Raji (cell line): ENCODE results near the gene TENT4B.
A peak's percentile ranks its signal among the peaks of the same experiment; 100 is the strongest.

Experiments
- POLR2A ChIP-seq: IDR thresholded peaks from 2 replicates; pipeline ENCODE4 v1.6.1; 2011; ENCODE audit warnings: low read depth, low read length, control low read depth; ENCODE audit not compliant: insufficient read depth

TENT4B gene

DNA sequence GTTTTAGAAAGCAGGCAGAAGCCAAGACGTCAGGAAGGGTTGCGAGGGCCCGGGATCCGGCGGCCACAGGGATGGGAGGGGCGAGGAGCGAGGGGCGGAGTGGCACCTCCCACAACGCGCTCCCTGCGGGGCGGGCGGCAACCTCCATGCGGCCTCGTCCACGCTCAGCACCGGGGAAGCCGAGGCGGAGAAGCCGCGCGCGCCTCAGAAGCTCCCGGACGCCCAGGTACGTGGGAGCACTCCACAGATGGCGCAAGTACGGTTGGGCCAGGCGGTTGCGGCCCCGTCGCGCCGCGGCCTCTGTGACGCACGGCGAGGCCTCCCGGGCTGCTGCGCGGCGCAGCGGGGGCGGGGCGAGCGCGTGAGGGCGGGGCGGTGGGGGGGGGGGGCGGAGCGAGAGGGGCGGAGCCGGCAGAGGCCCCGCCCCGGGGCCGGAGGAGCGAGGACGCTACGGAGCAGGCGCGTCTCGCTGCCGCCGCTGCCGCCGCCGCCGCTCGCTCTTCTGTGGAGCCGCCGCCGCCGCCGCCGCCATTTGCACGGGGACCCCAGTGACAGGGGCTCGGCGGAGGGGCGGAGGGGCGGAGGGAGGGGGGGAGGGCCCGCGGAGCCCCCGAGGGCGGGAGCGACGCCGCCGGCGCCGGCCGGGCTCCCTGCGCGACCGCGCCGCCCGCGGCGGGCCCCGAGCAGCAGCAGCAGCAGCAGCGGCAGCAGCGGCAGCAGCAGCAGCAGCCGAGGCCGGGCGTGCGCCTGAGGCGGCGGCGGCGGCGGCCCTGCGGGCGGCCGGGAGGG is at the start of gene TENT4B:
TENT4B (plus strand) TSS at position 500 of the 789 bp plus-strand sequence. CDS start 316 bp downstream, outside the sequence.
- peak; percentile 93 for TF ChIP-seq POLR2A

DNA sequence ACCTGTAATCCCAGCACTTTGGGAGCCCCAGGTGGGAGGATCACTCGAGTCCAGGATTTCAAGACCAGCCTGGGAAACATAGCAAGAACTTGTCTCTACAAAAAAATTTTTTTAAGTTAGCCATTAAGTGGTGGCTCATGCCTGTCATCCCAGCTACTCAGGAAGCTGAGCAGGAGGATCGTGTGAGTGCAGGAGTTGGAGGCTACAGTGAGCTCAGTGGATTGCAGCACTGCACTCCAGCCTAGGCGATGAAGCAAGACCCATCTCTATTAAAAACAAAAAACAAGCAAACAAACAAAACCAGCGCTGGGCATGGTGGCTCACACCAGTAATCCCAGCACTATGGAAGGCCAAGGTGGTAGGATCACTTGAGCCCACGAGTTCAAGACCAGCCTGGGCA is 49.3 kb upstream of the TENT4B start:
- no peak for TF ChIP-seq POLR2A

DNA sequence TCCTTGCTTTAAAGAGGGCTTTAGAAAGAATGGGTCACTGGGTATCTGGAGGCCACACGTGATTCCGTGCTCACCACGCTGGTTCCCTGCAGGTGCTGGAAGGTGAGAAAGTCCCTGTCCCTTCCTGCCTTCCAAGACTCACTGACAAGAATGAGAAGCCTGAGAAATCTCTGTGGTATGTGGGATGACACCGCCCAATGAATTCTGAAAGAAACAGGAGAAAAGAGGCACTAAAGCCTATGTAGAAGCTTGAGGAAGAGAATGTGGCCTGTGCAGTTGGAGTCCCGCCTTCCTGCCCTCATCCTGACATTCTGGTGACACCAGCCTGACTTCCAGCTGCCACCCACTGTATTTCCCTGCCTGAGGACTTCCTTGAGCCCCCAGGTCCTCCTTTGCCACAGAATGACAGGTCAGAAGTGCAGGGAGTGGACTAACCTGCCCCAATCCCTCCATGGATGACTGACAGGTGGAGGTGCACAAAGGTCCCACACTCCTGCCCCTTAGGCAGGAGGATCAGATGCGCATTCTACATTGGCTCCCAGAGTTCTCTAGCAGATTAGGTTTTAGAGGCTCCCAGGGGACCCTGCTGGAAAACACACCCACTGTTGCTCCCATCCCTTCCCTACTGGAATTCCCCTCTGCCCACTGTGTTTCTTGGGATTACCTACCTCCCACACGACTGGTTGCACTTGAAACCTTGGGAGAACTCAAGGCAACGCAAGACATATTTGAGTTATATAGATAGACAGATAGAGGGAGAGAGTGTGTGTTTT is 38.6 kb upstream of the TENT4B start:
- no peak for TF ChIP-seq POLR2A

DNA sequence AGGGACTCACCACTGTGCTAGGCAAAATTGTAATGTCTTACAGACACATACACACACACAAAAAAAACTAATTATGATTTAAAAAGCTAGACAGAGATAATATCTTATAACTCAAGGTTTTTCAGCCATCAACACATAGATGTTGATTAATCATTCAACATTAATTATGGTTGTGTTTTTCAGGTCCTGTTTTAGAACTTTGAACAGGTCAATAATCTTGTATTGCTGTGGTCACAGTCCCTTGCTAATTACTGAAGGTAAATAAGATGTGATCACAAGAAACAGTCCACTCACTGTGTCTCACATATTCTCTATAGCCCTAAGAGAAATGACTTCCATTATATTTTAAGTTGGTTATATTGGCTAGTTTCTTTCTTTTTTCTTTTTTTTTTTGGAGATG is 32.4 kb upstream of the TENT4B start:
- no peak for TF ChIP-seq POLR2A

DNA sequence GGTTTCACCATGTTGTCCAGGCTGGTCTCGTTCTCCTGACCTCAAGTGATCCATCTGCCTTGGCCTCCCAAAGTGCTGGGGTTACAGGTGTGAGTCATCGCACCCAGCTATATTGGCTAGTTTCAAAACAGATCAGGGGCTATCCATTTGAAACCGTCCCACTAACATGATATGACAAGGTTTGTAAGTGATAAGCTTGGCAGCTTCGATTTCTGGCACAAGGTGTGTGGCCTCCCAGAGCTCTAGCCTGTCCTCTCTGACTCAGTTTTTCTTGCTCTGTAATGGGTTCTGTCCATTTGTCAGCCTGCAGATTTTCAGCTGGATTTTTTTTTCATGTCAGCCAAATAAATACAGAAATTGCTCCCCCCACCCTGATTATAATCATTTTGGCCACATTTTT is 31.8 kb upstream of the TENT4B start:
- no peak for TF ChIP-seq POLR2A

DNA sequence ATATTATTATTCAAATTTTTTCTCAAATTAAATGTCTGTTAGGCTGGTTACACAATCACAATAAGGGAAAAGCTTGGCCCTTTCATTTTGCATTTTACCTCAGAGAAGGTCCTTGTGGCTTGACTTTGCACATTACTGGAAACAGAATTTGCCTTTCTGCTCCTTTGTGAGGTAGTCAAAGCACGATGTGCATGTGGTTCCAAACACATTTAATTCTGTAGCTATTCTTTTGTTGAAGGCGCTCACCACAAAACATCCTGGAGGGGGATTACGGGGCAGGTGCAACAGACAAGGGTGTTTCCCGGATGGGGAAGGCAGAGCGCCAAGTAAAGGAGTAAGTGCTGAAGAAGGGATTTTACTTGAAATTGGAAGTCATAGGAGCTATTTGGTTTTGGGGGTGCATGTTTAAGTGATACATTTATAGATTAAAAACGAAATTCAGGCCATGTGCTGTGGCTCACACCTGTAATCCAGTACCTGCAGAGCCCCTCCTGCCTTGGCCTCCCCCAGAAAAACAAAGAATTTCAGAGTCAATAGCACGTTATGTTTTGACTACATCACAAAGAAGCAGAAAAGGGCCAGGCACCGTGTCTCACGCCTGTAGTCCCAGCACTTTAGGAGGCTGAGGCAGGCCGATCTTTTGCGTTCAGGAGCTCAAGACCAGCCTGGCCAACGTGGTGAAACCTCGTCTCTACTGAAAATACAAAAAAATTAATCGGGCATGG is 31.2 kb upstream of the TENT4B start:
- TF ChIP-seq POLR2A: no peak

DNA sequence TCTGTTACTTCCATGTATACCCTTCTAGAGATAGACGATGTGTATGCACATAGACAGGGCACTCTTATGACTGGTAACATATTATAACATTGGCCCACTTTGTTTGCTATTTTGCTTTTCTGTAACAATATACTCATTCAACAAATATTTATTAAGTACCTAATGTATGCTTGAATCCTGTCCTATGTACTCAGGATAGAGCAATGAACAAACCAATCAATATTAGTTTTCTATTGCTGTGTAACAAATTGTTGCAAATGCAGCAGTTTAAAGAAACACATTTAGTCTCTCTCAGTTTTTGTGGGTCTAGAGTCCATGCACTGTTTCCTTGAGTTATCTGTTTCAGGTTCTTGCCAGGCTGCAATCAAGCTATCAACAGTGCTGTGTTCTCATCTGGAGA is 29.7 kb upstream of the TENT4B start:
- TF ChIP-seq POLR2A: no peak

DNA sequence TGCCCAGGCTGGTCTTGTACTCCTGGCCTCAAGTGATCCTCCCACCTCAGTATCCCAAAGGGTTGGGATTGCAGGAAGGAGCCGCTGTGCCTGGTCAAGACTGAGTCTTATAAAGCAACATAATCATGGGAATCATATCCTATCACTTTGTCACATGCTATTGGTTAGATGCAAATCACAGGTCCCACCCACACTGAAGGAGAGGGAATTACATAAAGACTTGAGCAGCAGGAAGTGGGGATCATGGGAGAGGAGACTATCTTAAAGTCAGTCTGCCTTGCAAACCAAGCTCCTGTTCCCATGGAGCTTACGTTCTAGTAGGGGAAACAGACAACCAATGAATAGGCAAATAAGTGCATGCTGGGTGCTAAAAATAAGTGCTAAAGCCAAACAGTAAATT is 28.3 kb upstream of the TENT4B start:
- no peak for TF ChIP-seq POLR2A

DNA sequence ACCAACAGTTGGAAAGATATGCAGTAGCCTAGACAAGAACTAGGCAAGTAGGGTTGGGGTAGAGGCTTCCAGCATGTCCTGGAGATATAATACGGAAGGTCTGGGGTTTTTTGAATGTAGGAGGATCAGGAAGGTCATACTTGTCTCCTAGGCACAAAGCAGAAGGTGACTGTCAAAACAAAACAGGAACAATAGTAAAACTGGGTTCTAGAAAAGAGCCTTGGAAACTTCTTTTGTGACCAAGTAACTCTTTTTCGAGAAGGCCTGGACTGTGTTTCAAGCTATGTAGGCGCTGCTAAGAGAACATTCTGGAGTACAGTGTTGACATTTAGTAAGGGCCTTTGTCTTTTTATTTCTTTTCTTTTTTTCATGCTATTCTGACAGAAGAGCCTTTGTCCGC is 26.9 kb upstream of the TENT4B start:
- TF ChIP-seq POLR2A: no peak

DNA sequence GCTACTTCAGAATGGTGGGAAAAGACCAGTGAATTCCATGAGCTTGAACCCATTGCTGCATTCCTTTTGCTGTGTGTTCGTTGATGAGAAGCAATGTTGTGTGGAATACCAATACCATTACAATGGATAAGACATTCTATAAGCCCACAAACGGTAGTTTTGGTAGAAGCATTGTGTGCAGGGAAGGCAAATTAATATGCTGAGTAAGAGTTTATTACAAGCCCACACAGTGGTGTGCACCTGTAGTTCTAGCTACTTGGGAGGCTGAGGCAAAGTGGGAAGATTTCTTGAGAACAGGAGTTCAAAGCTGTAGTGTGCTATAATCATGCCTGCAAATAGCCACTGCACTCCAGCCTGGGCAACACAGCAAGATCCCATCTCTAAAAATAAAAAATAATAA is 19.9 kb upstream of the TENT4B start:
- TF ChIP-seq POLR2A: no peak

DNA sequence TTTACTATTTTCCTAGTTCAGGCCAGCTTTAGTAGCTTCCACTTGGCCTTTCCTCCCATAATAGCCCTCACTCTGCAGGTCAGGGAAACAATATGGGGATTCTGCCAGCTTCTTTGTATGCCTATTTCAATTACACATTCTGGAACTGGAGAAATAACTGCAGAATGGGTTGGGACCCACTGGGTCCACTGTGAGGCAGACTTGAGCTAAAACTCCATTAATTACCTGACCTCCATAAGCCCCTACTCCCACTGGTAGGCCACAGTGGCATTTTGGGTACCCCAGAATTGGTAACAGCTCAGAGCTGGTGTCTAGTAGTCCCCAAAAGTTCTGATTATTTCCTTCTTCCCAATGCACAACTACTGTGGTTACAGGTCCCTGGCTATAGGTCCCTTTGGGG is 16.7 kb upstream of the TENT4B start:
- no peak for TF ChIP-seq POLR2A

DNA sequence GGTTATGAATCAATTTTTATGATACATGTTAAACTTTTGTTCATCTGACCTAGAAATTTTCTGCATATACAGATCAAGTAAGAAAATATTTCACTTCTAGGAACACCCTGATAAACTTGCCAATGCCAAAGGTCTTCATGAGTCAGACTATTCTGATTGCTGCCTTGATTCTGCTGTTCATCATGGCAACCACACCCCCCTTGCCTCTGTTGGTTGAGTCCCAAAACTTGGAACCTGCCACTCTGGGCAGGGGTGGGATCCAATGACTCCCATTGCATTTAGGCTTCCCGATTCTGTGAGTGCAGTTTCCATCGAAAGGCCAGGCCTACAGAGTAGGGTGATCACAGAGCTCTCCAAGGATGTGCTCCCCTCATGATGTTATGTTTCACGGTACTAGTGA is 15.8 kb upstream of the TENT4B start:
- TF ChIP-seq POLR2A: no peak

DNA sequence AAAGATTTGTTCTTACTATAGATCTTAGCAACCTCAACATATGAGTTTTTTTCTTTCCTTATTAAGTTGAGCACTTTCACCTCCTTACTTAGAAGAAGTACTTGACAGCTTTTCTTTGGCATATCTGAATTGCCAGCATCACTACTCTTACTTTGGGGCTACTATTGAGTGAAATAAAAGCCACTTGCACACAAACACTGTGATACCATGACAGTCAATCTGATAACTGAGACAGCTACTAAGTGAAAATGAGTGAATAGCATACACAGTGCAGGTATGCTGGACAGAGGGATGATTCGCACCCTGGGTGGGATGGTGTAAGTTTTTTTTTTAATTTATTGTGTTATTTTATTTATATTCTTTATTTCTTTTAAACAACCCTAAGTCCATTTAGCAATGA is 13.5 kb upstream of the TENT4B start:
- no peak for TF ChIP-seq POLR2A

DNA sequence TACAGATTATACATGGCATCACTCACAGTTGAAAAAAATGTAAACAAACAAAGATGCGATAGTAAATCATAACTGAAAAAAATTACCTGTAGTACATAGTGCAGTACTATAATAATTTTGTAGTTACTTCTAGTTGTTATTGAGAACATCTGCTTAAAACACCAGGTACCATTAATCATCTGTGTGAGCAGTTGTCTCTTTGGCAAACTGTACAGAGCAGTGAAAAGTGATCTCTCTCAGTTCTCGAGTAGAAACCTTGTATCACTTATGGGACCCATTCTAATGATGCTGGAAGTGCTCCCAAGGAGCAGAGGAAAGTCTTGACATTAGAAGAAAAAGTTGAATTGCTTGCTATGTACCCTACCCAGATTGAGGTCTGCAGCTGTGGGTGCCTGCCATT is 8.9 kb upstream of the TENT4B start:
- TF ChIP-seq POLR2A: no peak
